Astrocyte (in vitro differentiated cells and primary cell): Measurements from ENCODE around the gene MOB1B.

Source experiments
- EZH2 ChIP-seq: IDR thresholded peaks from 2 replicates; pipeline ENCODE4 v1.6.1; 2012; ENCODE audit warnings: mild to moderate bottlenecking, low read length, inconsistent platforms; ENCODE audit not compliant: insufficient read depth
- TF ChIP-seq, protein P1 (sequence below): IDR thresholded peaks from 2 replicates; pipeline ENCODE4 v1.5.1; 2011; ENCODE audit warnings: low read depth, mild to moderate bottlenecking, inconsistent platforms, low read length, moderate library complexity; ENCODE audit not compliant: insufficient read depth

DNA sequence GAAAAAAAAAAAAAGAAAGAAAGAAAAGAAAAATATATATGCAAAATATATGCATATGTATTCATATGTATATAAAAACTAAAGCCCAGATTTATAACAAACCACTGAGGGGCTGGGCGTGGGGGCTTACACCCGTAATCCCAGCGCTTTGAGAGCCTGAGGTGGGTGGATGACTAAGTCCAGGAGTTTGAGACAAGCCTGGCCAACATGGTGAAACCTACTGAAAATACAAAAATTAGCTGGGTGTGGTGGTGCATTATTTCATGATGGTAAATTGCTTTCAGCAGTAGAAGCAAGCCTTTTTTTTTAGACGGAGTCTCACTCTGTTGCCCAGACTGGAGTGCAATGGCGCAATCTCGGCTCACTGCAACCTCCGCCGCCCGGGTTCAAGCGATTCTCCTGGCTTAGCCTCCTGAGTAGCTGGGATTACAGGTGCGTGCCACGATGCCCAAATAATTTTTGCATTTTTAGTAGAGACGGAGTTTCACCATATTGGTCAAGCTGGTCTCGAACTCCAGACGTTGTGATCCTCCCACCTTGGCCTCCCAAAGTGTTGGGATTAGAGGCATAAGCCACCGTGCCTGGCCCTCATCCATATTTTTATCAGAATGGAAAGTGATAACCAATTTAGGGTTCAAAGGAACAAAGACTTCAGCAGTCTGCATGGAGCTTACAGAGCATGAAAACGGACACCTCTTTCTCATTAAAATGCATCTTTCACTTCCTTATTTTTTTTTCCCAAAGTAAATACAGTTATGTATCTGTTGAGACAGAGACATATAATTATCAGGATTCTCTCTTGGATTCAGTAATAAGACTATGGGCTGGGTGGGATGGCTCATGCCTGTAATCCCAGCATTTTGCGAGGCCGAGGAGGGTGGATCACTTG, 27.7 kb upstream of the MOB1B start:
- TF ChIP-seq, protein P1, sequence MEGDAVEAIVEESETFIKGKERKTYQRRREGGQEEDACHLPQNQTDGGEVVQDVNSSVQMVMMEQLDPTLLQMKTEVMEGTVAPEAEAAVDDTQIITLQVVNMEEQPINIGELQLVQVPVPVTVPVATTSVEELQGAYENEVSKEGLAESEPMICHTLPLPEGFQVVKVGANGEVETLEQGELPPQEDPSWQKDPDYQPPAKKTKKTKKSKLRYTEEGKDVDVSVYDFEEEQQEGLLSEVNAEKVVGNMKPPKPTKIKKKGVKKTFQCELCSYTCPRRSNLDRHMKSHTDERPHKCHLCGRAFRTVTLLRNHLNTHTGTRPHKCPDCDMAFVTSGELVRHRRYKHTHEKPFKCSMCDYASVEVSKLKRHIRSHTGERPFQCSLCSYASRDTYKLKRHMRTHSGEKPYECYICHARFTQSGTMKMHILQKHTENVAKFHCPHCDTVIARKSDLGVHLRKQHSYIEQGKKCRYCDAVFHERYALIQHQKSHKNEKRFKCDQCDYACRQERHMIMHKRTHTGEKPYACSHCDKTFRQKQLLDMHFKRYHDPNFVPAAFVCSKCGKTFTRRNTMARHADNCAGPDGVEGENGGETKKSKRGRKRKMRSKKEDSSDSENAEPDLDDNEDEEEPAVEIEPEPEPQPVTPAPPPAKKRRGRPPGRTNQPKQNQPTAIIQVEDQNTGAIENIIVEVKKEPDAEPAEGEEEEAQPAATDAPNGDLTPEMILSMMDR = no peak
- no peak for TF ChIP-seq EZH2
